Loucy (cell line): ENCODE data around the gene CDC42EP5.
"Not testable (repeated sequence)": the region's sequence is repeated elsewhere in the genome, so short reads cannot be mapped to it uniquely, and the experiment has no call there.

ENCODE experiments used
- EZH2phosphoT487 ChIP-seq: fragments of 200-600 bp; IDR thresholded peaks from 2 replicates; pipeline ENCODE4 v1.6.1; 2018; ENCODE audit warnings: antibody characterized with exemption, mild to moderate bottlenecking, moderate library complexity, borderline replicate concordance
- TF ChIP-seq, protein P1 (sequence below): fragments of 200-600 bp; sonication (generic); conservative IDR thresholded peaks from 2 replicates; pipeline ENCODE4 v1.5.1; 2014; ENCODE audit warnings: mild to moderate bottlenecking, antibody characterized with exemption, low read length

DNA sequence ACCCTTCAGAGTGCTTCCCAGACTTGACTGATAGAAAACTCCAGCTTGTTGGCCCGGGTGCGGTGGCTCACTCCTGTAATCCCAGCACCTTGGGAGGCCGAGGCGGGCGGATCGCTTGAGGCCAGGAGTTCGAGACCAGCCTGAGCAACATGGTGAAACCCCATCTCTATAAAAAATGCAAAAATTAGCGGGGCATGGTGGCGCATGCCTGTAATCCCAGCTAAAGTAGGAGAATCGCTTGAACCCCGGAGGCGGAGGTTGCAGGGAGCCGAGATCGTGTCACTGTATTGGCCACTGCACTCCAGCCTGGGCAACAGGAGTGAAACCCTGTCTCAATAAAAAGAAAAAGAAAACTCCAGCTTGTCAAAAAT, 7.0 kb downstream of the CDC42EP5 start:
- TF ChIP-seq, protein P1, sequence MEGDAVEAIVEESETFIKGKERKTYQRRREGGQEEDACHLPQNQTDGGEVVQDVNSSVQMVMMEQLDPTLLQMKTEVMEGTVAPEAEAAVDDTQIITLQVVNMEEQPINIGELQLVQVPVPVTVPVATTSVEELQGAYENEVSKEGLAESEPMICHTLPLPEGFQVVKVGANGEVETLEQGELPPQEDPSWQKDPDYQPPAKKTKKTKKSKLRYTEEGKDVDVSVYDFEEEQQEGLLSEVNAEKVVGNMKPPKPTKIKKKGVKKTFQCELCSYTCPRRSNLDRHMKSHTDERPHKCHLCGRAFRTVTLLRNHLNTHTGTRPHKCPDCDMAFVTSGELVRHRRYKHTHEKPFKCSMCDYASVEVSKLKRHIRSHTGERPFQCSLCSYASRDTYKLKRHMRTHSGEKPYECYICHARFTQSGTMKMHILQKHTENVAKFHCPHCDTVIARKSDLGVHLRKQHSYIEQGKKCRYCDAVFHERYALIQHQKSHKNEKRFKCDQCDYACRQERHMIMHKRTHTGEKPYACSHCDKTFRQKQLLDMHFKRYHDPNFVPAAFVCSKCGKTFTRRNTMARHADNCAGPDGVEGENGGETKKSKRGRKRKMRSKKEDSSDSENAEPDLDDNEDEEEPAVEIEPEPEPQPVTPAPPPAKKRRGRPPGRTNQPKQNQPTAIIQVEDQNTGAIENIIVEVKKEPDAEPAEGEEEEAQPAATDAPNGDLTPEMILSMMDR, result not testable (repeated sequence)
- not testable (repeated sequence) for TF ChIP-seq EZH2phosphoT487
